ENCODE measurements around the gene S100A12.

Gene S100A12

GRCh38 chr1:153404768-153405167 is 29.3 kb upstream of the S100A12 start:
- H3K4me1 ChIP-seq (ENCODE audit: control insufficient read depth, insufficient read depth, low read length, unreplicated experiment): no peaks in the 10 kb centered on the region
- no peak overlapping the region for H3K27ac ChIP-seq (ENCODE audit: low read depth, low read length)
- H3K27me3 ChIP-seq (ENCODE audit: insufficient read depth, low read length): peaks cover 39% of the 10 kb centered on the region

GRCh38 chr1:153404086-153404635 is 28.7 kb upstream of the S100A12 start:
- no peak overlapping the region for H3K4me3 ChIP-seq (ENCODE audit: low read depth, low read length)
- no peaks in the 10 kb centered on the region for H3K36me3 ChIP-seq (ENCODE audit: insufficient read depth, low read length)
- H3K4me1 ChIP-seq (ENCODE audit: control insufficient read depth, insufficient read depth, low read length, unreplicated experiment): no peaks in the 10 kb centered on the region
- no peak overlapping the region for H3K27ac ChIP-seq (ENCODE audit: low read depth, low read length)
- no peaks in the 10 kb centered on the region for H3K79me2 ChIP-seq (ENCODE audit: control insufficient read depth, insufficient read depth, low read length, unreplicated experiment)
- H3K27me3 ChIP-seq (ENCODE audit: insufficient read depth, low read length): peaks cover 45% of the 10 kb centered on the region
- H2AFZ ChIP-seq (ENCODE audit: low read length, unreplicated experiment): no peak overlapping the region

More at GRCh38 chr1:153404768-153405167, 29.3 kb upstream of the S100A12 start:
- Histone ChIP-seq H3K79me2 (ENCODE audit: control insufficient read depth, insufficient read depth, low read length, unreplicated experiment) (no peaks in the 10 kb centered on the region), H3K36me3 (ENCODE audit: insufficient read depth, low read length) (no peaks in the 10 kb centered on the region), H2AFZ (ENCODE audit: low read length, unreplicated experiment) (no peak overlapping the region), H3K4me3 (ENCODE audit: low read depth, low read length) (no peak overlapping the region)

- Histone ChIP-seq H2AFZ (ENCODE audit: low read length, unreplicated experiment) (no peak overlapping the region), H3K36me3 (ENCODE audit: insufficient read depth, low read length) (no peaks in the 10 kb centered on the region), H3K4me1 (ENCODE audit: control insufficient read depth, insufficient read depth, low read length, unreplicated experiment) (no peaks in the 10 kb centered on the region), H3K4me3 (ENCODE audit: low read depth, low read length) (no peak overlapping the region), H3K27me3 (ENCODE audit: insufficient read depth, low read length) (peaks cover 50% of the 10 kb centered on the region), H3K79me2 (ENCODE audit: control insufficient read depth, insufficient read depth, low read length, unreplicated experiment) (no peaks in the 10 kb centered on the region), H3K27ac (ENCODE audit: low read depth, low read length) (no peak overlapping the region)
Observed at GRCh38 chr1:153403421-153404085, 28.1 kb upstream of the S100A12 start.

- H2AFZ ChIP-seq (ENCODE audit: low read length, unreplicated experiment): no peak overlapping the region
- H3K27me3 ChIP-seq (ENCODE audit: insufficient read depth, low read length): peaks cover 64% of the 10 kb centered on the region
- H3K4me3 ChIP-seq (ENCODE audit: low read depth, low read length): no peak overlapping the region
- no peak overlapping the region for H3K27ac ChIP-seq (ENCODE audit: low read depth, low read length)
- no peaks in the 10 kb centered on the region for H3K36me3 ChIP-seq (ENCODE audit: insufficient read depth, low read length)
- no peaks in the 10 kb centered on the region for H3K4me1 ChIP-seq (ENCODE audit: control insufficient read depth, insufficient read depth, low read length, unreplicated experiment)
- no peaks in the 10 kb centered on the region for H3K79me2 ChIP-seq (ENCODE audit: control insufficient read depth, insufficient read depth, low read length, unreplicated experiment)
Observed at GRCh38 chr1:153402226-153402625, 26.8 kb upstream of the S100A12 start.

- no peak overlapping the region for H3K27ac ChIP-seq (ENCODE audit: low read depth, low read length)
- no peaks in the 10 kb centered on the region for H3K4me1 ChIP-seq (ENCODE audit: control insufficient read depth, insufficient read depth, low read length, unreplicated experiment)
- no peaks in the 10 kb centered on the region for H3K36me3 ChIP-seq (ENCODE audit: insufficient read depth, low read length)
- H2AFZ ChIP-seq (ENCODE audit: low read length, unreplicated experiment): no peak overlapping the region
- no peak overlapping the region for H3K4me3 ChIP-seq (ENCODE audit: low read depth, low read length)
- no peaks in the 10 kb centered on the region for H3K79me2 ChIP-seq (ENCODE audit: control insufficient read depth, insufficient read depth, low read length, unreplicated experiment)
- H3K27me3 ChIP-seq (ENCODE audit: insufficient read depth, low read length): peaks cover 69% of the 10 kb centered on the region
Observed at GRCh38 chr1:153401461-153401860, 26.0 kb upstream of the S100A12 start.

GRCh38 chr1:153400244-153400643 is 24.8 kb upstream of the S100A12 start:
- H3K27ac ChIP-seq (ENCODE audit: low read depth, low read length): no peak overlapping the region
- H3K27me3 ChIP-seq (ENCODE audit: insufficient read depth, low read length): peaks cover 79% of the 10 kb centered on the region
- no peaks in the 10 kb centered on the region for H3K79me2 ChIP-seq (ENCODE audit: control insufficient read depth, insufficient read depth, low read length, unreplicated experiment)
- no peaks in the 10 kb centered on the region for H3K36me3 ChIP-seq (ENCODE audit: insufficient read depth, low read length)
- H3K4me3 ChIP-seq (ENCODE audit: low read depth, low read length): no peak overlapping the region
- no peak overlapping the region for H2AFZ ChIP-seq (ENCODE audit: low read length, unreplicated experiment)
- H3K4me1 ChIP-seq (ENCODE audit: control insufficient read depth, insufficient read depth, low read length, unreplicated experiment): no peaks in the 10 kb centered on the region

GRCh38 chr1:153399401-153400055 is 24.1 kb upstream of the S100A12 start:
- Histone ChIP-seq H3K36me3 (ENCODE audit: insufficient read depth, low read length) (no peaks in the 10 kb centered on the region), H2AFZ (ENCODE audit: low read length, unreplicated experiment) (no peak overlapping the region), H3K27me3 (ENCODE audit: insufficient read depth, low read length) (peaks cover 84% of the 10 kb centered on the region), H3K4me3 (ENCODE audit: low read depth, low read length) (no peak overlapping the region), H3K27ac (ENCODE audit: low read depth, low read length) (no peak overlapping the region), H3K4me1 (ENCODE audit: control insufficient read depth, insufficient read depth, low read length, unreplicated experiment) (no peaks in the 10 kb centered on the region), H3K79me2 (ENCODE audit: control insufficient read depth, insufficient read depth, low read length, unreplicated experiment) (no peaks in the 10 kb centered on the region)

- Histone ChIP-seq H3K79me2 (ENCODE audit: control insufficient read depth, insufficient read depth, low read length, unreplicated experiment) (no peaks in the 10 kb centered on the region), H3K36me3 (ENCODE audit: insufficient read depth, low read length) (no peaks in the 10 kb centered on the region), H3K27me3 (ENCODE audit: insufficient read depth, low read length) (peaks cover 79% of the 10 kb centered on the region), H3K4me3 (ENCODE audit: low read depth, low read length) (no peak overlapping the region), H3K4me1 (ENCODE audit: control insufficient read depth, insufficient read depth, low read length, unreplicated experiment) (no peaks in the 10 kb centered on the region), H3K27ac (ENCODE audit: low read depth, low read length) (no peak overlapping the region), H2AFZ (ENCODE audit: low read length, unreplicated experiment) (no peak overlapping the region)
Observed at GRCh38 chr1:153397924-153398651, 22.7 kb upstream of the S100A12 start.

GRCh38 chr1:153397051-153397923 is 21.9 kb upstream of the S100A12 start:
- Histone ChIP-seq H3K27me3 (ENCODE audit: insufficient read depth, low read length) (peaks cover 82% of the 10 kb centered on the region), H3K4me1 (ENCODE audit: control insufficient read depth, insufficient read depth, low read length, unreplicated experiment) (no peaks in the 10 kb centered on the region), H2AFZ (ENCODE audit: low read length, unreplicated experiment) (no peak overlapping the region), H3K79me2 (ENCODE audit: control insufficient read depth, insufficient read depth, low read length, unreplicated experiment) (no peaks in the 10 kb centered on the region), H3K27ac (ENCODE audit: low read depth, low read length) (no peak overlapping the region), H3K4me3 (ENCODE audit: low read depth, low read length) (no peak overlapping the region), H3K36me3 (ENCODE audit: insufficient read depth, low read length) (no peaks in the 10 kb centered on the region)

GRCh38 chr1:153396461-153396860 is 21.0 kb upstream of the S100A12 start:
- Histone ChIP-seq H3K4me1 (ENCODE audit: control insufficient read depth, insufficient read depth, low read length, unreplicated experiment) (no peaks in the 10 kb centered on the region), H3K27ac (ENCODE audit: low read depth, low read length) (no peak overlapping the region), H3K36me3 (ENCODE audit: insufficient read depth, low read length) (no peaks in the 10 kb centered on the region), H3K4me3 (ENCODE audit: low read depth, low read length) (no peak overlapping the region), H3K79me2 (ENCODE audit: control insufficient read depth, insufficient read depth, low read length, unreplicated experiment) (no peaks in the 10 kb centered on the region), H3K27me3 (ENCODE audit: insufficient read depth, low read length) (peaks cover 81% of the 10 kb centered on the region), H2AFZ (ENCODE audit: low read length, unreplicated experiment) (no peak overlapping the region)
